Superior temporal gyrus (tissue), 1 donor: ENCODE results near the gene MKLN1.
"Not testable (repeated sequence)": the region's sequence is repeated elsewhere in the genome, so short reads cannot be mapped to it uniquely, and the experiment has no call there.

Source experiments
- DNase-seq: peaks from one replicate; pipeline ENCODE4 v3.0.0-alpha.2; 2016; ENCODE audit errors: extremely low spot score

Gene MKLN1

DNA sequence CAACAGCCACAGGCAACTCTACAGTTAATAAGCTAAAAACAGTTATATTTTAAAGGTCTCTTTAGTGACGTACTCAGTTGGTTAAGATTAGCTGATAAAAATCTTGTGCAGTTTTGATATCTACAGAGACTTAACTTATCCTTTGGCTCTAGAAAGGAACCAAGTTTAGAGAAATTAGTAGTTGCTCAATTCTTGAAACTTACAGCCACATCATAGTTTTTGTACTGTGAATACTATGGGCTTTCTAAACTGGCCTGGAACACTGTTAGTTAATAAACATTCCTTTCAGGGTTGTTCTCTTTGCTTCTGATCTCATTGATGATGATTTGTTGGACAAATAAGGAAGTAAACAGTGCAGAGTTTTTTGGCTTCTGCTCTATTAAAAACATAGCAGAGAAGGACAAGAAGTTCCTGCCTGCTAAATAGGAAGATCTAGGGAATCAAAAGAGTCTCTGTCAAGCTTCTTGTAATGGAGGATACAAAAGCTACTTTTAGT is 73.1 kb downstream of the MKLN1 start:
- peak; percentile 50 for DNase-seq

DNA sequence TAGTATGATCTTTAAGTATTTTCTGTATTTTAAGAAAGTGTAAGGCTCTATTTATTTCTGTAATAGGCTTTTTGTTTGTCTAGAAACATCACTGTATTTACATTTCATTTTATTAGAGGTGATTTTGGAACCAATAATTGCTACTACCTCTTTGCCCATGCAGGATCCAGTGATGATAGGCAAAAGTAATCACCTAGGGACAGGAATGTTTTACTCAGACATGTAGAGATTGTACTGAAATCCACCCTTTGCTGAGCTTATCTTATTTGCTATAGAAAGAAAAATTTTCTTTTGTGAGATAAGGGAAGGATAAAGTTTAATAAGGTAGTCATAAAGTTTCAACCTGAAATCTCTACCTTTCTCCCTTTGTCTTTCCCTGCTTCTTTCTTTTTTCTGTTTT is 73.5 kb downstream of the MKLN1 start:
- DNase-seq, result no peak

DNA sequence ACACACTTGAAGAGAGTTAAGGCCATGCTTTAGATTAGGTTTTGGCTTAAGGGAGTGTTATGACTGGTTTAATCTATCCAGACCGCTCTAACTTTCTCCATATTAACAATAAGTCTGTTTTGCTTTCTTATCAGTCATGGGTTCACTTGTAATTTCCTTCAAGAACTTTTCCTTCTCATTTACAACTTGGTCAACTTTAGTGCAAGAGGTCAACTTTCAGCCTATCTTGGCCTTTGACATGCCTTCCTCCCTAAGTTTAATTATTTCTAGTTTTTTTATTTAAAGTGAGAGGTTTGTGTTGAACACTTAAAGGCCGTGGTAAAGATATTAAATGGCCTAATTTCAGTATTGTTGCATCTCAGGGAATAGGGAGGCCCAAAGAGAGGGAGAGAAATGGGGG is 75.6 kb downstream of the MKLN1 start:
- DNase-seq, result no peak

GRCh38 chr7:131404226-131404911 is 76.7 kb downstream of the MKLN1 start:
- DNase-seq, result no peak

- no peak for DNase-seq
These were observed 81.6 kb downstream of the MKLN1 start for GRCh38 chr7:131409129-131409766.

DNA sequence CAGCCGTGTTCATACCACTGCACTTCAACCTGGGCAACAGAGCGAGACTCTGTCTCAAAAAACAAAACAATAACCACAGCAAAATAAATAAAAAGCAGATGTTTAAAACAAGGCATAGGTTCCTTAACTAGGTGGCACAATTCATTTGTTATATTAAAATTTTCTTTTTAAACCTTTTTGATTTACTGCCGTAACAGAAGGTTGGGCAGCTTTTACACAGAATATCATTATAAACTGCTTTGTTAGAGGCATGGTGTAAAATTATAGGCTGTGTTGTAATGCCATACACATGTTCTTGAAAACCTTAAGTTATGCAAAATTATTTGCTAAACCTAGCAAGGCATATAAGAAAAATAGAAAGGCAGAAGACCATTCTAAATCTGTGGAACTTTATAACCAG is 84.4 kb downstream of the MKLN1 start:
- DNase-seq, result no peak

- DNase-seq, result no peak
These were observed 86.0 kb downstream of the MKLN1 start for GRCh38 chr7:131413711-131414110.

GRCh38 chr7:131424219-131424822 is 96.6 kb downstream of the MKLN1 start:
- DNase-seq, result peak; percentile 93

- DNase-seq, result peak; percentile 93
These were observed 98.3 kb downstream of the MKLN1 start for GRCh38 chr7:131425992-131426391.

GRCh38 chr7:131430826-131431225 is 103.2 kb downstream of the MKLN1 start:
- DNase-seq, result not testable (repeated sequence)

DNA sequence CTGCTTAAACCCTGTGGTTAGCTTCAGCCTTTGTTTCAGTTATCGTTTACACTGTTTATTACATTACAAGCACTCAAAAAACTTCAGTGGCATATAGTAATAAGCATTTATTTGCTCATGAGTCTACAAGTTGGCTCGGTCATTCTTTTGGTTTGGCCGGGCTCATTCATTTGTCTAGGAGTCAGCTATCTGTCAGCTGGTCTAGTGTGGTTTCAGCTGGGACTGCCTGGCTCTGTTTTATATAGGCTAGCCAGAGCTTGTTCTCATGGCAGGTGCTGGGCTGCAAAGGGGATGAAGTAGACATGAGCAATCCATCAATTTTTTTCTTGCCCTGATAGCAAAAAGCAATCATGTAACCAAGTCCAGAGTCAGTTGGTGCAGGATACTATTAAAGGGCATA is 103.6 kb downstream of the MKLN1 start:
- peak; percentile 92 for DNase-seq

DNA sequence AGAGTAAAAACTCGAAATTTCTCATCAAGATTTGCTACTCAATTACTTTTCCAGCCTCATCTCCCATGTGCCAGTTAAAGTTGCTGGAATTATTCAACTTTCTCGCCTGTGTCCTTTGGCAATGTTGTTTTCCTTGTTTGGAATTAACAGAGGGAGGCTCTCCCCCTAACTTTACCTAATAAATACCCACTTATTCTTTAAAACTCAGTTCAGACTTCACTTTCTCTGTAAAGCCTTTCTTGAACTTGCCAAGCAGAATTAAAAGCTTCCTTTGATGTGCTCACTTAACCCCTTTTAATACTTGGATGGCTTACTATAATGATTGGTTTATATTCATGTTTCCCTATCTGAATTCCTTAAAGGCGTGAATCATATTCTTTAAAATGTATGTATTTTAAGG is 104.1 kb downstream of the MKLN1 start:
- peak; percentile 53 for DNase-seq

GRCh38 chr7:131436384-131436783 is 108.7 kb downstream of the MKLN1 start:
- DNase-seq, result no peak

DNA sequence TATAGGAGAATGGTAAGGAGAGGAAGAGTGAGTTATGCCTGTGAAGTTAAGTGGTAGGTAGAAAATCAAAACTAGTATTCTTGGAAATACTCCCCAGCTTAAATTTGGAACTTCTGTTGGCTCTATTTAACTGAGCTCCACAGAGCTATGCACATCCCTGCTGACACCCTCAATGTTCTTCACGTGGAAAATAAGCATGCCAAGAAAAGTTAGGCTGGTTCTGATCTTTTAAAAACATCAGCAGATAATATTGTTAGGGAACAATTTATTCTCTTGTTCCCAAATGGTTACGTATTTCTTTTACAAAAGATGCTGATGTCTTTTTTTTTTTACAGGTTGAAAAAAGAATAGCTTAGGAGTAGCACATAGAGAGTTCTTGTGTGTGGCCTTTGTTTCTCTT is 111.3 kb downstream of the MKLN1 start:
- DNase-seq, result no peak

- no peak for DNase-seq
These were observed 115.8 kb downstream of the MKLN1 start for GRCh38 chr7:131443496-131443895.

DNA sequence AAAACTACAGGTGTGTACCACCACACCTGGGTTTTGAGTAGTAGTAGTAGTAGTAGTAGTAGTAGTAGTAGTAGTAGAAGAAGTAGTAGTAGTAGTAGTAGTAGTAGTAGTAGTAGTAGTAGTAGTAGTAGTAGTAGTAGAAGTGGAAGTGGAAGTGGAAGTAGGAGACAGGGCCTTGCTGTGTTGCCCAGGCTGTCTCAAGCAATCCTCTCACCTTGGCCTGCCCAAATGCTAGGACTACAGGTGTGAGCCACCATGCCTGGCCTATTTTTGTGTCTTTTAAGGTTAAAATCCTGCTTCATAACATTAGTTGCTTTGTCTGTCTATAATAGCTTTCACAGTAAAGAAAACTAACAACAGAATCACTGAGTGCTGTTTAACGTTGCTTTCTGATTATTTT is 117.0 kb downstream of the MKLN1 start:
- no peak for DNase-seq

GRCh38 chr7:131449373-131449902 is 121.8 kb downstream of the MKLN1 start:
- no peak for DNase-seq

DNA sequence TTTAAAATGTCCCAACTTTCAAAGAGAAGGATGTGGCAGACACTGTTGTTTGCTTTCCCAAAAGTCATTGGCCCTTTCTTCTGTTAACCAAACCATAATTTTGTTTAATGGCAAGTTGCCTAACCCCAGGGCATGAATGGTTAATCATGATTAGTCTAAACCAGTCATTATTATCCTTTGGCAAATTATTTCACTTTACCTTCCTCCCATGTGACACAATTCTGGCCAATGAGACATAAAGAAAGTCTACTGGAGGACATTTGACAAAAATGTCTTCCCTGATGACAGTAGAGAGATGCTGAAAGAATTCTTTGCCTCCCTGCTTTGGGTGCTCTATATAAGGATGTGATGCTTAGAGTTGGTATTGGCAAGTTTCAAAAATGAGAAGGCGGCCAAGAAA is 126.8 kb downstream of the MKLN1 start:
- DNase-seq, result no peak

GRCh38 chr7:131455001-131455400 is 127.3 kb downstream of the MKLN1 start:
- no peak for DNase-seq

DNA sequence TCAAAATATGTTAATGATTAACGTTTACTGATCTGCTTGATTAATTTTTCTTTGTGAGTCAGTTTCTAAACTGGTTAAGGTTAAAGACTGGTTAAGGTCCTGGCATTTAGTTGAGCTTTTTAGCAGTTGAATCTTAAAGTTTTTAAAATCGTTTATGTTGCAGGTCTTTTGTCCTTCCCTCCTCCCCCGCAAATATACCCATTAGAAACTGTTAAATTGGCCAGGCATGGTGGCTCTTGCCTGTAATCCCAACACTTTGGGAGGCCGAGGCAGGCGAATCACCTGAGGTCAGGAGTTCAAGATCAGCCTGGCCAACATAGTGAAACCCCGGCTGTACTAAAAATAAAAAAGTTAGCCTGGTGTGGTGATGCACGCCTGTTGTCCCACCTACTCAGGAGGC is 127.9 kb downstream of the MKLN1 start:
- DNase-seq, result no peak

DNA sequence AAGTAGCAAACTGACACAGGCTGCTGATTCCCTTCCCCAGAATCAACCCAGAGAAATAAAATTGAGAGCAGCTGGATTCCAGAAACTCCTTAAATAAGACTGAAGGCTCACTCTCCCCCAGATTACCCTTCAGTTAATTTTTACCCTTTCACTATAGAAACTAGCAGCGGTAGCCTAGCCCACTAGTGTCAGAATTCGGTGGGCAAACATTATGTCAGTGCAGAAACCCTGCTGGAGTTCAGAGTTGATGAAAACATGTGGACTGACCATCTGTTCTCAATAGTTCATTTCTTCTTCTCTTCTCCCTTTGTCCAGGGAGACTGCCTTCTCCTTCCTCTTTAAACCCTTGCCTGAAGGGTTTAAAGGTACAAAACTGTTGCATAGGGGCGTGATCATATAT is 128.7 kb downstream of the MKLN1 start:
- no peak for DNase-seq

DNA sequence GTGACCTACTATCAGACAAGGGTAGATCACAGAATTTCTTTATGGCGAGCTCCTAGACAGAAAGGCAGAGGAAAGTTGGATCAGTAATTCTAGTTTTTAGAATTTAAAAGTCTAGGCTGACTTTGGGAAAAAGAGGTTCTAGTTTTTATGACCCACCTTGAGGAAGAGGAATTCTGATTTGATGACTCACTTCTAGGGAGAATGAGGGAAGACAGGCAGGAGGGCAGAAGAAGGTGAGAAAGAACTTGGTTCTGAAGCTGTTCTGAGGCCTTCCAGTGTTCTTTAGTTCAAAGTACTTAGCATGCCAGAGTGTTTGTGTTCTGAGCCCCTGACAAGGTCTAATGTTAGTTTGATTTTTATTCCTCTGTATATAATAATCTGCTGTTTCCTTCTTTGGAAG is 131.6 kb downstream of the MKLN1 start:
- no peak for DNase-seq

DNA sequence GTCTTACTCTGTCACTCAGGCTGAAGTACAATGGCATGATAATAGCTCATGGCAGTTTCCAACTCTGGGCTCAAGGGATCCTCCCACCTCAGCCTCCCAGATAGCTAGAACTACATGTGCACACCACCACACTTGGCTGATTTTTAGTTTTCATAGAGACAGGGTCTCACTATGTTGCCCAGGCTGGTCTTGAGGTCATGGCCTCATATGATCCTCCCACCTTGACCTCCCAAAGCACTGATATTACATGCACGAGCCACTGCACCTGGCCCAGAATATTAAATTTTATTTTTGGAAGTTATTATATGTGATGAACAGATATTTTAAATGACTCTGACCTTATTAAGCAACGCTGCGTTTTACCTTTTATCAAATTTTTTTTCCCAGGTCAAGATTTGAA is 134.4 kb downstream of the MKLN1 start:
- no peak for DNase-seq
